Transverse colon (tissue), 4 donors: ENCODE results near the gene GPR15. TPM values are rescaled to one million over a fixed set of nuclear protein-coding genes. Genes with fewer than 3 reads are reported as not detected.

Experiments
- DNase-seq: peaks from one replicate; pipeline ENCODE4 v3.0.0-alpha.2; 2019
- H3K27ac ChIP-seq, 4 donors: fragments of 200-600 bp; sonication (generic); 2 replicates each; pipeline ENCODE4 v1.5.1; 2016 to 2018; ENCODE audit warnings: inconsistent platforms in 4 of 4
- H3K27me3 ChIP-seq: fragments of 200-600 bp; sonication (generic); 2 replicates; pipeline ENCODE4 v1.5.1; 2017; ENCODE audit warnings: inconsistent platforms
- H3K36me3 ChIP-seq, 4 donors: fragments of 200-600 bp; sonication (generic); 2 replicates each; pipeline ENCODE4 v1.5.1; 2017 to 2019; ENCODE audit warnings: inconsistent platforms in 4 of 4
- H3K4me1 ChIP-seq, 4 donors: fragments of 200-600 bp; sonication (generic); 2 replicates each; pipeline ENCODE4 v1.5.1; 2017 to 2020; ENCODE audit warnings: inconsistent platforms in 4 of 4
- H3K4me3 ChIP-seq, 4 donors: fragments of 200-600 bp; sonication (generic); 1 replicate in 1 of 4; 2 replicates in 3 of 4; pipeline versions ENCODE4 v1.5.1 to v1.6.1; 2017 to 2019; ENCODE audit warnings: inconsistent platforms in 4 of 4
- H3K9me3 ChIP-seq, 2 donors: fragments of 200-600 bp; sonication (generic); 2 replicates each; pipeline ENCODE4 v1.5.1; 2017 to 2019; ENCODE audit warnings: inconsistent platforms in 2 of 2
- EP300 ChIP-seq: sonication (generic); formaldehyde crosslinking; IDR thresholded peaks from one replicate; pipeline ENCODE4 v1.6.1; 2017; ENCODE audit warnings: antibody characterized with exemption, low read depth
- POLR2A ChIP-seq: fragments of 450-650 bp; IDR thresholded peaks from one replicate; pipeline ENCODE4 v1.6.1; 2016; ENCODE audit warnings: antibody characterized with exemption, mild to moderate bottlenecking, moderate library complexity
- POLR2AphosphoS5 ChIP-seq, 3 donors: sonication (generic); formaldehyde crosslinking; IDR thresholded peaks; one replicate each; pipeline ENCODE4 v1.6.1; 2016; ENCODE audit warnings: antibody characterized with exemption in 3 of 3
- WGBS, 2 donors: methylation state at CpG; one replicate each; pipeline ENCODE4 v1.1.5; 2018; ENCODE audit warnings: low coverage in 1 of 2; 5-methylcytosine and 5-hydroxymethylcytosine counted together
- in situ Hi-C, 4 donors: fragments of 200-750 bp; cut with MboI; loops; one replicate each; pipeline versions ENCODE4 v1.15.0 to v1.15.1; 2017; ENCODE audit warnings: low sequenced_read_pairs in 3 of 4, low pct_ligation_motif_present in 1 of 4, low pct_unique_long_range_greater_than_20kb in 1 of 4
- intact Hi-C: fragments of 100-400 bp; cut with DNase I; formaldehyde crosslinking; loops from one replicate; pipeline ENCODE4 v1.15.1; 2023; ENCODE audit warnings: low total_unique reads
- total RNA-seq, 4 donors: library from RNA; depleted of rRNA; stranded (reverse); fragments of >200 nt; gene quantifications; one replicate each; pipeline ENCODE4 v1.1.0, GENCODE V29; 2016
- TF ChIP-seq, protein P1 (sequence below), 5 experiments: fragments of 200-600 bp in 3 of 5; fragments of 450-650 bp in 2 of 5; sonication (generic) in 3 of 5; IDR thresholded peaks; 1 replicate in 2 of 5; 2 replicates in 3 of 5; pipeline ENCODE4 v1.5.1; 2016 to 2017; ENCODE audit warnings: antibody characterized with exemption in 5 of 5, inconsistent platforms in 3 of 5, mild to moderate bottlenecking in 2 of 5, moderate library complexity in 1 of 5

The GPR15 gene
- total RNA-seq, 4 donors from 2014 or later, result 0.60 to 11.7 (median 5.5) TPM

DNA sequence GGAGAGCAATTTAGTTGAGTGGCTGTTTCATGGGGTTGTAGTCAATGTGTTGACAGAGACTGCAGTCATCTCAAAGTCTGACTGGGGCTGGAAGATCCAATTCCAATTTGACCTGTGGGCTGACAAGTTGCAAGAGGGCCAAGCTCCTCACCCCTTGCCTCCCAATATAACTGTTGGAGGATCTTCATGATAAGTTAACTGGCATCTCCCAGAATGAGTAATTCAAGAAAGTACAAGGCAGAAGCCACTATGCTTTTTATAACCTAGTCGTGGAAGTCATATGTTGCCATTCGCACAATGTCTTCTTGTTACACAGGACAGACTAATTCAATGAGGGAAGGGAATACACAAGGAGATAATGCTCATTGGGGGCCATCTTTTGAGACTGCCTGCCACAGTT, 29.1 kb downstream of the GPR15 start:
- WGBS, 2 donors, result 79 to 81% methylated on average over 2 of the region's 2 CpGs
- H3K9me3 ChIP-seq, result no peaks in the 10 kb centered on the region
- in situ Hi-C loops, result no loop called here
- H3K36me3 ChIP-seq, result no peaks in the 10 kb centered on the region
- H3K27me3 ChIP-seq, result no peaks in the 10 kb centered on the region
- TF ChIP-seq POLR2A, result no peak
- TF ChIP-seq POLR2AphosphoS5 (IDR thresholded peaks at IDR 0.05), result no peak
- TF ChIP-seq EP300, result no peak
- TF ChIP-seq, protein P1, sequence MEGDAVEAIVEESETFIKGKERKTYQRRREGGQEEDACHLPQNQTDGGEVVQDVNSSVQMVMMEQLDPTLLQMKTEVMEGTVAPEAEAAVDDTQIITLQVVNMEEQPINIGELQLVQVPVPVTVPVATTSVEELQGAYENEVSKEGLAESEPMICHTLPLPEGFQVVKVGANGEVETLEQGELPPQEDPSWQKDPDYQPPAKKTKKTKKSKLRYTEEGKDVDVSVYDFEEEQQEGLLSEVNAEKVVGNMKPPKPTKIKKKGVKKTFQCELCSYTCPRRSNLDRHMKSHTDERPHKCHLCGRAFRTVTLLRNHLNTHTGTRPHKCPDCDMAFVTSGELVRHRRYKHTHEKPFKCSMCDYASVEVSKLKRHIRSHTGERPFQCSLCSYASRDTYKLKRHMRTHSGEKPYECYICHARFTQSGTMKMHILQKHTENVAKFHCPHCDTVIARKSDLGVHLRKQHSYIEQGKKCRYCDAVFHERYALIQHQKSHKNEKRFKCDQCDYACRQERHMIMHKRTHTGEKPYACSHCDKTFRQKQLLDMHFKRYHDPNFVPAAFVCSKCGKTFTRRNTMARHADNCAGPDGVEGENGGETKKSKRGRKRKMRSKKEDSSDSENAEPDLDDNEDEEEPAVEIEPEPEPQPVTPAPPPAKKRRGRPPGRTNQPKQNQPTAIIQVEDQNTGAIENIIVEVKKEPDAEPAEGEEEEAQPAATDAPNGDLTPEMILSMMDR (IDR thresholded peaks at IDR 0.05), result no peak
- H3K4me1 ChIP-seq, result peaks cover 0 to 4% (median 2%) of the 10 kb centered on the region in 4 donors
- DNase-seq, result no peak
- no peak overlapping the region for H3K27ac ChIP-seq
- H3K4me3 ChIP-seq, result no peak overlapping the region
- intact Hi-C loops, result no loop called here

DNA sequence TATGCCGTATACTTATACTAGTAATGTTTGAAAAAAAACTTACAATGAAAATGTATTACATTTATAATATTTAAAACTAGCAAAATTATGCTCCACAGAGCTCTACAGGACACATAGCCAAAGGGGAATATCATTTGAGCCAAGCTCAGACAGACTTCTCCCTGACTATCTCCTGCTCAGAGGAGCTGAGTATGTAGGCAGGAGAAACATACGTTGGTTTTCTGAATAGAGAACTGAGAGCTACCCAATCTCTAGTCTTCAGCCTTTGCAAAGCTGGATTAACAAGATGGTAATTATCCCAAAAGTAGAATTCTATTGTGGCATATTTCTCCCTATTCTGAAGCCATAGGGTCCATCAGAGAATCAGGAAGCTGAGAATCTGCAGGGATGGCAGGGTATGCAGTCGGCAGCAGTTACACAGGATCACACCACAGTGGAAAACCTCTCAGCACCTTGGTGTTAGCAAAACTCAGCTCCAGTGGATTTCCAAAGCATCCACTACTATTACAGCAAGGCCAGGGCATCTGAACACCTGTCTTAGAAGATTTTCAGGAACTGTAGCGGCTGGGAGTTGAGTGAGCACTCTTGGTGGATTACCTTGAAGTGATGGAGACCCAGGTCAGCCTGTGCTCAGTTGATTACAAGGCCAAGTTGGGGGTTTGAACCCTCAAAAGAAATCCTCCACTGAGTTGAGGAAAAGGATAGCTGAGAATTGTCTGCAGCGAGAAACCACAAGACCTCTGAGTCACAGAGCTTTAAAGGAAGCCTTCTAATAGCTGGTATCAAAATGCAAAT, 30.1 kb downstream of the GPR15 start:
- TF ChIP-seq, protein P1 (IDR thresholded peaks at IDR 0.05), result no peak
- TF ChIP-seq EP300, result no peak
- Histone ChIP-seq H3K9me3 (no peaks in the 10 kb centered on the region), H3K27me3 (no peaks in the 10 kb centered on the region), H3K27ac (peak overlapping the region in 3 of 4 donors; percentile 30 to 39 (median 31)), H3K36me3 (no peaks in the 10 kb centered on the region), H3K4me1 (peaks cover 0 to 4% (median 2%) of the 10 kb centered on the region in 4 donors), H3K4me3 (no peak overlapping the region)
- 68 to 71% methylated on average over 3 to 5 of the region's 5 CpGs for WGBS, 2 donors
- DNase-seq, result no peak
- in situ Hi-C loops (no loop called here), intact Hi-C loops (no loop called here)

DNA sequence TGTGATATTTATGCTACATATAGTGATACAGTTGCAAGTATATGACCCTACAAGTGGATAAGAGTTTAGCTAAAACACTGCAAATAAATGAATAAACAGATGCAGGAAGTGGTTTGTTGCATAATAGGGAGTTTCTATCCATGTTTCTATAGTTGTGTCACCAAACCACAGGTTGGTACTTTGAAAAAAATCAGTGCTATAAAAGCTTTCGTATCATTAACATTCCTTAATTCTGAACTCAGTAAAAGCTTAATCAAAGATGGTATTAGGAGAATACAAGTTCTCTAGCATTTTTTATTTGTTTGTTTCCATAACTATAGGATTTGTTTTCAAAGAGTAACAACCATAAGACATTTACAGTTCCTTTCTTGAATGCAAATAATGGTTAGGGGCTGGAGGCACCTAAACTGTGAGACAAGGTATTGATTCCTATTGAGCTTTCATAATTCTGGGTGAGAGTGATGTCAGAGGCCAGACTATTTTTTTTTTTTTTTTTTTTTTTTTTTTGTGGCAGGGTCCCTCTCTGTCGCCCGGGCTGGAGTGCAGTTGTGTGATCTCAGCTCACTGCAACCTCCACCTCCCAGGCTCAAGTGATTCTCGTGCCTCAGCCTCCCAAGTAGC, 32.0 kb downstream of the GPR15 start:
- Histone ChIP-seq H3K27ac (peak overlapping the region; percentile 22 to 61 (median 40)), H3K4me1 (peaks cover 0 to 4% (median 2%) of the 10 kb centered on the region in 4 donors), H3K4me3 (no peak overlapping the region), H3K27me3 (no peaks in the 10 kb centered on the region), H3K9me3 (no peaks in the 10 kb centered on the region), H3K36me3 (no peaks in the 10 kb centered on the region)
- TF ChIP-seq POLR2A (no peak), EP300 (no peak), POLR2AphosphoS5 (IDR thresholded peaks at IDR 0.05) (no peak)
- TF ChIP-seq, protein P1 (IDR thresholded peaks at IDR 0.05), result no peak
- intact Hi-C loops (no loop called here), in situ Hi-C loops (no loop called here)
- WGBS, 2 donors, result 62 to 66% methylated on average over 1 to 4 of the region's 4 CpGs
- DNase-seq, result no peak

DNA sequence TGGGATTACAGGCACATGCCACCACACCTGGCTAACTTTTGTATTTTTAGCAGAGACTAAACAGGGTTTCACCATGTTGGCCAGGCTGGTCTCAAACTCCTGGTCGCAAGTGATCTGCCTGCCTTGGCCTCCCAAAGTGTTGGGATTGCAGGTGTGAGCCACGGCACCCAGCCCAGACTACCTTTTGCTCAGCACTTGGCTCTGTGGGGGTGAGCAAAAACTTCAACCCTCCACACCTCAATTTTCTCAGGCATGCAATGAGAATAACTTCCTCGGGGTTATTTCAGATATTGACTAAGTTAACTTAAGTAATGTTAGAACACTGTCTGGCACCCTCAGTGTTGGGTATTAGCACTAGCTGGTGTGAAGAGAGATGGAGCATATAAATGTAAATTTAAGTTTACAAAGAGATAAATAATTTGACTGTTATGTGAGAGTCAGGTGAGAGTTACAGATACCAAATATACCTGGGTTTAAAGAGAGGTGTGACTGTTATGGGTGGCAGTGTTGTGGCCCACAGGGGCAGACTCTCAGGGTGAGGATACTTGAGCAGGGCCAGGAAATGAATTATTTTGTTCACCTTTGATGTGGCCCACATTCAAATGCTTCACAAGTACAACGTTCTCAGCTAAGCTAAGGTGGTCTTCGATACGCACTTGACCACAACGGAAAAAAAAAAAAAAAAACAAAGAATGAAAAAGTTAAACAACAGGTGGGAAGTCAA, 32.7 kb downstream of the GPR15 start:
- Histone ChIP-seq H3K27me3 (no peaks in the 10 kb centered on the region), H3K4me3 (no peak overlapping the region), H3K36me3 (no peaks in the 10 kb centered on the region), H3K27ac (peak overlapping the region; percentile 22 to 61 (median 40)), H3K4me1 (peaks cover 0 to 4% (median 2%) of the 10 kb centered on the region in 4 donors), H3K9me3 (no peaks in the 10 kb centered on the region)
- no peak for DNase-seq
- in situ Hi-C loops (no loop called here), intact Hi-C loops (no loop called here)
- 55 to 63% methylated on average over 7 of the region's 7 CpGs for WGBS, 2 donors
- TF ChIP-seq POLR2AphosphoS5 (IDR thresholded peaks at IDR 0.05) (no peak), POLR2A (no peak), EP300 (no peak)
- TF ChIP-seq, protein P1 (IDR thresholded peaks at IDR 0.05), result no peak
